Measurements from ENCODE around the gene FMN1.

The FMN1 gene

GRCh38 chr15:32828507-32829186 lies 365.9 kb downstream of the FMN1 start:
- peak overlapping the region; percentile 92 for H3K27ac ChIP-seq
- DNase-seq: peak; percentile 89

DNA sequence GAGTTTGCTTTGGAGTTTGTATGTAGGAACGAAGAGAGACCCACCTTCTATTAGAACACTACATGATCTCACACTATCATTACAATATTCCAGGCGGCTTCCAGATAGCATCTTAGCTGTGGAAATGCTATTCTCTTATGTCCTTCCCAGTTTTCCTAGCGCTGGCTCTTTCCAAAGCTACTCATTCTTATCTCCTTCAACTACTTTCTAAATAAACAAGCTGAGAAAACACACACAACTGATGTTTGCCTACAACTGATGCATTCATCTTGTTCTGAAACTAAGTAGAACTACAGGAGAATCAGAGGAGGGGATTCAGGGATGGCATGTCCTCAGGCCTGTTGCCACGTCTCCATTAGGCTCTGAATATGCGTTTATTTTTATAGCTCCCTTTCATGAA lies 367.8 kb downstream of the FMN1 start:
- TF ChIP-seq, protein P1, sequence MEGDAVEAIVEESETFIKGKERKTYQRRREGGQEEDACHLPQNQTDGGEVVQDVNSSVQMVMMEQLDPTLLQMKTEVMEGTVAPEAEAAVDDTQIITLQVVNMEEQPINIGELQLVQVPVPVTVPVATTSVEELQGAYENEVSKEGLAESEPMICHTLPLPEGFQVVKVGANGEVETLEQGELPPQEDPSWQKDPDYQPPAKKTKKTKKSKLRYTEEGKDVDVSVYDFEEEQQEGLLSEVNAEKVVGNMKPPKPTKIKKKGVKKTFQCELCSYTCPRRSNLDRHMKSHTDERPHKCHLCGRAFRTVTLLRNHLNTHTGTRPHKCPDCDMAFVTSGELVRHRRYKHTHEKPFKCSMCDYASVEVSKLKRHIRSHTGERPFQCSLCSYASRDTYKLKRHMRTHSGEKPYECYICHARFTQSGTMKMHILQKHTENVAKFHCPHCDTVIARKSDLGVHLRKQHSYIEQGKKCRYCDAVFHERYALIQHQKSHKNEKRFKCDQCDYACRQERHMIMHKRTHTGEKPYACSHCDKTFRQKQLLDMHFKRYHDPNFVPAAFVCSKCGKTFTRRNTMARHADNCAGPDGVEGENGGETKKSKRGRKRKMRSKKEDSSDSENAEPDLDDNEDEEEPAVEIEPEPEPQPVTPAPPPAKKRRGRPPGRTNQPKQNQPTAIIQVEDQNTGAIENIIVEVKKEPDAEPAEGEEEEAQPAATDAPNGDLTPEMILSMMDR (IDR thresholded peaks at IDR 0.05; ENCODE audit: low read depth, low read length, missing control alignments): no peak
- Histone ChIP-seq H3K27me3 (replicated peaks) (no peaks in the 10 kb centered on the region), H3K27ac (peak overlapping the region; percentile 99), H3K4me3 (ENCODE audit: low read depth, low read length) (no peak overlapping the region), H3K36me3 (replicated peaks) (no peaks in the 10 kb centered on the region)
- no peak for DNase-seq
- in situ Hi-C loops (cut with HindIII; ENCODE audit: low pct_ligation_motif_present, low sequenced_read_pairs): no loop called here

More at GRCh38 chr15:32828507-32829186, 365.9 kb downstream of the FMN1 start:
- Histone ChIP-seq H3K27me3 (replicated peaks) (no peaks in the 10 kb centered on the region), H3K36me3 (replicated peaks) (no peaks in the 10 kb centered on the region), H3K4me3 (ENCODE audit: low read depth, low read length) (no peak overlapping the region)
- TF ChIP-seq, protein P1 (IDR thresholded peaks at IDR 0.05; ENCODE audit: low read depth, low read length, missing control alignments): no peak
- in situ Hi-C loops (cut with HindIII; ENCODE audit: low pct_ligation_motif_present, low sequenced_read_pairs): no loop called here

- in situ Hi-C loops (cut with HindIII; ENCODE audit: low pct_ligation_motif_present, low sequenced_read_pairs): no loop called here
- DNase-seq: peak; percentile 59
- TF ChIP-seq, protein P1 (IDR thresholded peaks at IDR 0.05; ENCODE audit: low read depth, low read length, missing control alignments): no peak
- Histone ChIP-seq H3K27me3 (replicated peaks) (no peaks in the 10 kb centered on the region), H3K27ac (peak overlapping the region; percentile 99), H3K36me3 (replicated peaks) (no peaks in the 10 kb centered on the region), H3K4me3 (ENCODE audit: low read depth, low read length) (no peak overlapping the region)
These were observed 369.3 kb downstream of the FMN1 start for GRCh38 chr15:32825219-32825618.

GRCh38 chr15:32824777-32825176 lies 369.7 kb downstream of the FMN1 start:
- TF ChIP-seq, protein P1 (IDR thresholded peaks at IDR 0.05; ENCODE audit: low read depth, low read length, missing control alignments): no peak
- peak; percentile 87 for DNase-seq
- in situ Hi-C loops (cut with HindIII; ENCODE audit: low pct_ligation_motif_present, low sequenced_read_pairs): loop anchor here (25.0 kb wide), 1 partner anchor 162 kb away; no protein-coding TSS in a partner anchor
- H3K27ac ChIP-seq: peak overlapping the region; percentile 99
- no peaks in the 10 kb centered on the region for H3K36me3 ChIP-seq (replicated peaks)
- H3K4me3 ChIP-seq (ENCODE audit: low read depth, low read length): no peak overlapping the region
- H3K27me3 ChIP-seq (replicated peaks): no peaks in the 10 kb centered on the region

DNA sequence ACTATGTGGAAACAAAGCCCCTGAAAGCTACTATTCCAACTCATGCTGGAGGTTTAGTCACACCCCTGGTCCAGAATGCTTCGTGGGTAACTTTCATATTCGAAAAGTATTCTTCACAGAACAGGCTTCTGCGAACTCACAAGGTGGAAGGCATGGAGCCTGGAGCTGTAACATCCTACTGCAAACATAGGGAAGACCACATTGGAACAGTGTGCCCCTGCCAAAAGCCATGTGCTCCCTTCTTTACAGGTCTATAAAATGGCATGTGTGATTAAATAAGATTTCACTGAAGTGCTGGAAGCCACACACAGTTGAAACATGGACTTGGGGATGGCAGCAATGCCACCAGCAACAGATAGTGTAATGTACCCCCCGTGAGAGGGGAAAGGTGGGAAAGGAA lies 370.8 kb downstream of the FMN1 start:
- TF ChIP-seq, protein P1 (IDR thresholded peaks at IDR 0.05; ENCODE audit: low read depth, low read length, missing control alignments): no peak
- in situ Hi-C loops (cut with HindIII; ENCODE audit: low pct_ligation_motif_present, low sequenced_read_pairs): loop anchor here (25.0 kb wide), 1 partner anchor 161 kb away; no protein-coding TSS in a partner anchor
- H3K36me3 ChIP-seq (replicated peaks): no peaks in the 10 kb centered on the region
- DNase-seq: no peak
- H3K4me3 ChIP-seq (ENCODE audit: low read depth, low read length): no peak overlapping the region
- H3K27ac ChIP-seq: peak overlapping the region; percentile 99
- no peaks in the 10 kb centered on the region for H3K27me3 ChIP-seq (replicated peaks)

All from brain microvascular endothelial cell (primary cell).